Activated naive CD4-positive, alpha-beta T cell treated with anti-CD3 and anti-CD28 coated beads, Interleukin-2, amount 50 U/mL, for 72 hours (primary cell): ENCODE results near the gene KLRK1. TPM values are rescaled to one million over a fixed set of nuclear protein-coding genes. Genes with fewer than 3 reads are reported as not detected.
"Not testable (repeated sequence)": the region's sequence is repeated elsewhere in the genome, so short reads cannot be mapped to it uniquely, and the experiment has no call there.

ENCODE experiments used
- ATAC-seq, 2 donors: fragments of 150-1000 bp; cut with Tn5 transposase; 2 replicates each; pipeline ENCODE4 v1.10.0; 2021; ENCODE audit warnings: mild to moderate bottlenecking in 2 of 2, moderate library complexity in 2 of 2
- DNase-seq, 2 donors: peaks; one replicate each; pipeline ENCODE4 v3.0.0; 2021 to 2022; ENCODE audit warnings: low spot score in 2 of 2
- H3K27ac Mint-ChIP-seq, 2 donors: one replicate each; pipeline ENCODE4 v1.8.0; 2022; ENCODE audit warnings: mild to moderate bottlenecking in 2 of 2, mixed read lengths in 2 of 2
- H3K36me3 Mint-ChIP-seq, 2 donors: one replicate each; pipeline ENCODE4 v1.8.0; 2022; ENCODE audit warnings: mixed read lengths in 2 of 2
- H3K9me3 Mint-ChIP-seq, 2 donors: one replicate each; pipeline ENCODE4 v1.8.0; 2022; ENCODE audit warnings: mixed read lengths in 2 of 2
- total RNA-seq, 2 donors: library from RNA; stranded (reverse); gene quantifications; one replicate each; pipeline ENCODE4 v1.2.3, GENCODE V29; 2022

Gene KLRK1
- total RNA-seq, 2 donors from 2014 or later = 0.39 to 2.8 TPM

GRCh38 chr12:10368206-10369171 lies 21.4 kb downstream of the KLRK1 start:
- peaks cover 0 to 5% of the 10 kb centered on the region in 2 donors for H3K9me3 Mint-ChIP-seq
- H3K36me3 Mint-ChIP-seq = peaks cover 0 to 9% of the 10 kb centered on the region in 2 donors
- ATAC-seq = no peak

GRCh38 chr12:10367714-10368113 lies 22.1 kb downstream of the KLRK1 start:
- not testable (repeated sequence) for ATAC-seq, H3K36me3 Mint-ChIP-seq, H3K27ac Mint-ChIP-seq, DNase-seq, H3K9me3 Mint-ChIP-seq

More at GRCh38 chr12:10368206-10369171, 21.4 kb downstream of the KLRK1 start:
- DNase-seq = no peak
- peak overlapping the region in 1 of 2 donors; percentile 6 for H3K27ac Mint-ChIP-seq

- ATAC-seq (no peak), DNase-seq (no peak)
- H3K9me3 Mint-ChIP-seq = peaks cover 0 to 5% of the 10 kb centered on the region in 2 donors
- H3K27ac Mint-ChIP-seq = no peak overlapping the region
- H3K36me3 Mint-ChIP-seq = peaks cover 0 to 9% of the 10 kb centered on the region in 2 donors
Measured at GRCh38 chr12:10366875-10367274, 23.0 kb downstream of the KLRK1 start.

GRCh38 chr12:10365696-10366405 lies 24.0 kb downstream of the KLRK1 start:
- no peak for ATAC-seq
- H3K9me3 Mint-ChIP-seq = peaks cover 0 to 5% of the 10 kb centered on the region in 2 donors
- H3K36me3 Mint-ChIP-seq = peaks cover 0 to 9% of the 10 kb centered on the region in 2 donors
- H3K27ac Mint-ChIP-seq = no peak overlapping the region
- no peak for DNase-seq

- ATAC-seq (peak; percentile 55 to 77), DNase-seq (peak in 1 of 2 donors; percentile 42)
- H3K27ac Mint-ChIP-seq = no peak overlapping the region
- peaks cover 0 to 5% of the 10 kb centered on the region in 2 donors for H3K9me3 Mint-ChIP-seq
- H3K36me3 Mint-ChIP-seq = peaks cover 0 to 9% of the 10 kb centered on the region in 2 donors
Measured at GRCh38 chr12:10364815-10365622, 24.8 kb downstream of the KLRK1 start.

- DNase-seq (peak; percentile 12 to 58), ATAC-seq (peak; percentile 73 to 96)
- H3K9me3 Mint-ChIP-seq = peaks cover 0 to 5% of the 10 kb centered on the region in 2 donors
- peaks cover 0 to 9% of the 10 kb centered on the region in 2 donors for H3K36me3 Mint-ChIP-seq
- no peak overlapping the region for H3K27ac Mint-ChIP-seq
Measured at GRCh38 chr12:10363914-10364814, 25.7 kb downstream of the KLRK1 start.

- Mint-ChIP-seq H3K27ac (no peak overlapping the region), H3K36me3 (peaks cover 0 to 9% of the 10 kb centered on the region in 2 donors), H3K9me3 (peaks cover 0 to 5% of the 10 kb centered on the region in 2 donors)
- ATAC-seq = no peak
- no peak for DNase-seq
Measured at GRCh38 chr12:10363658-10363913, 26.3 kb downstream of the KLRK1 start.

- Mint-ChIP-seq H3K27ac (no peak overlapping the region), H3K36me3 (peaks cover 0 to 4% of the 10 kb centered on the region in 2 donors), H3K9me3 (peaks cover 0 to 2% of the 10 kb centered on the region in 2 donors)
- DNase-seq (no peak), ATAC-seq (no peak)
Measured at GRCh38 chr12:10362828-10363657, 26.8 kb downstream of the KLRK1 start.

- Mint-ChIP-seq H3K27ac (no peak overlapping the region), H3K36me3 (no peaks in the 10 kb centered on the region), H3K9me3 (no peaks in the 10 kb centered on the region)
- DNase-seq (no peak), ATAC-seq (no peak)
Measured at GRCh38 chr12:10362325-10362724, 27.5 kb downstream of the KLRK1 start.

- H3K27ac Mint-ChIP-seq = no peak overlapping the region
- ATAC-seq (no peak), DNase-seq (no peak)
- H3K36me3 Mint-ChIP-seq = no peaks in the 10 kb centered on the region
- H3K9me3 Mint-ChIP-seq = no peaks in the 10 kb centered on the region
Measured at GRCh38 chr12:10361622-10362021, 28.2 kb downstream of the KLRK1 start.

- Mint-ChIP-seq H3K9me3 (no peaks in the 10 kb centered on the region), H3K36me3 (no peaks in the 10 kb centered on the region), H3K27ac (no peak overlapping the region)
- ATAC-seq (no peak), DNase-seq (no peak)
Measured at GRCh38 chr12:10361084-10361483, 28.8 kb downstream of the KLRK1 start.

- Mint-ChIP-seq H3K9me3 (no peaks in the 10 kb centered on the region), H3K27ac (no peak overlapping the region), H3K36me3 (no peaks in the 10 kb centered on the region)
- ATAC-seq (no peak), DNase-seq (no peak)
Measured at GRCh38 chr12:10358969-10359368, 30.9 kb downstream of the KLRK1 start.

GRCh38 chr12:10358131-10358530 lies 31.7 kb downstream of the KLRK1 start:
- no peak overlapping the region for H3K27ac Mint-ChIP-seq
- no peak for ATAC-seq
- peaks cover 0 to under 1% of the 10 kb centered on the region in 2 donors for H3K36me3 Mint-ChIP-seq
- no peaks in the 10 kb centered on the region for H3K9me3 Mint-ChIP-seq
- no peak for DNase-seq

- Mint-ChIP-seq H3K36me3 (peaks cover 11% of the 10 kb centered on the region in 2 donors), H3K9me3 (peaks cover 5 to 11% of the 10 kb centered on the region in 2 donors), H3K27ac (no peak overlapping the region)
- DNase-seq = no peak
- no peak for ATAC-seq
Measured at GRCh38 chr12:10354502-10354901, 35.3 kb downstream of the KLRK1 start.

- DNase-seq (no peak), ATAC-seq (no peak)
- H3K36me3 Mint-ChIP-seq = peaks cover 11% of the 10 kb centered on the region in 2 donors
- peaks cover 5 to 11% of the 10 kb centered on the region in 2 donors for H3K9me3 Mint-ChIP-seq
- no peak overlapping the region for H3K27ac Mint-ChIP-seq
Measured at GRCh38 chr12:10354071-10354470, 35.8 kb downstream of the KLRK1 start.
